Posterior cingulate gyrus (tissue), 11 donors: ENCODE measurements around the gene FAM89B.
A peak's percentile ranks its signal among the peaks of the same experiment; 100 is the strongest.

Source experiments
- DNase-seq, 10 donors: peaks; one replicate each; pipeline versions ENCODE4 v3.0.0 to v3.0.0-alpha.2; 2020 to 2021; ENCODE audit warnings: mixed read lengths in 3 of 10
- intact Hi-C: fragments of 100-400 bp; cut with DNase I; formaldehyde crosslinking; loops from one replicate; pipeline ENCODE4 v1.15.1; 2023

The FAM89B gene

DNA sequence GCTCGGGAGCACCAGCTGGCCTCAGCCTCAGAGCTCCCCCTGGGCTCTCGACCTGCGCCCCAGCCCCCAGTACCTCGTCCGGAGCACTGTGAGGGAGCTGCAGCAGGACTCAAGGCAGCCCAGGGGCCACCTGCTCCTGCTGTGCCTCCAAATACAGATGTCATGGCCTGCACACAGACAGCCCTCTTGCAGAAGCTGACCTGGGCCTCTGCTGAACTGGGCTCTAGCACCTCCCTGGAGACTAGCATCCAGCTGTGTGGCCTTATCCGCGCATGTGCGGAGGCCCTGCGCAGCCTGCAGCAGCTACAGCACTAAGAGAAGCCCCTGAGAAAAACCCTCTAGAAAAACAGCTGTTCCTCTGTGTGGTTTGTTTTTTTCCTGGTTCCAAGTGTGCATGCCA, 918 bp upstream of the FAM89B start:
- intact Hi-C loops: no loop called here
- DNase-seq: no peak

DNA sequence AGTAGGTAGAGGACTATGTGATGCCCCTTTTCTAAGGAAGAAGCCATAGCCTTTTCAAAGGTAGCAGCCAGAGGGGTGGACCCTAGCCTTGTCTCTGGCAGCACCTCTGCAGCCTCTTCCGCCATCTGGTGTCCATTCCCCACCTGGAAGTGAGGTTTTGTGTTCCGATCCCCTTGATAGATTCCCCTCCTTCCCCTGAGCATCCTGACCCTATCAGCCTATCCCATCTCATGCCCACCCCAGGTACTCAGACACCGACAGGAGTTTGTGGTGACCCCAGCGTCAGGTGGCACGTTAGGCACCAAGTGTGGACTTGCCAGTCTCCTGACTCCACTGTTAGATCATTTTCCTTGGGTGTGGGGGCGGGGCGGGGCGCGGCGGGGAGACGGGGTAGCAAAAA, 398 bp upstream of the FAM89B start:
- intact Hi-C loops: loop anchor here (2.0 kb wide), 1 partner anchor 21 kb away; no protein-coding TSS in a partner anchor
- DNase-seq: no peak

DNA sequence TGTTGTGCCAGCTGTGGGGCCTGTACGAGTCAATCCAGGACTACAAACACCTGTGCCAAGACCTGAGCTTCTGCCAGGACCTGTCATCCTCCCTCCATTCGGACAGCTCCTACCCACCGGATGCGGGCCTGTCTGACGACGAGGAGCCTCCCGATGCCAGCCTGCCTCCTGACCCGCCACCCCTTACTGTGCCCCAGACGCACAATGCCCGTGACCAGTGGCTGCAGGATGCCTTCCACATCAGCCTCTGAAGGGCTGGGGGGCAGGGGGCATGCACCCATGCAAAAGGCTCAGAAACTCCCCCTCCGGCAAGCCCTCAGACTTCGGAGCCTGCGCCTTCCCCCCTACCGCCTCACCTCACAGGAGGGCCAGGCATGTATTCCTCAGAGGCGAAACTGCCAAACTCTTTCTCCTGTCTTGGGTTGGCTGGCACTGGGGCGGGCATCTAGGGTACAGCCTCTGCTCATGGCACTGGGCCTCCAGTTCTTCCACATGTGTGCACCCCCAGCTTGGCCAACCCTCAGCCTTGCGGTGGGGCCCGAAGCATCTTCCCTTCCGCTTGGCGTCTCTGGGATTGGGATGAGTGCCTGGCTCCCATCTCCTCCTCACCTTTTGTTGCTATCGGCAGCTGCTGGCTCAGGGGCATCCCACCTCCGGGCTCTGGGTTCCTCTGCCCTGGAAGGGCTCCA, 1.2 kb downstream of the FAM89B start:
- intact Hi-C loops: loop anchor here (2.0 kb wide), 2 partner anchors 19 to 41 kb away; partner anchors contain the start of genes MAP3K11 and PCNX3
- peak in 2 of 10 donors; percentile 18 to 49 for DNase-seq

DNA sequence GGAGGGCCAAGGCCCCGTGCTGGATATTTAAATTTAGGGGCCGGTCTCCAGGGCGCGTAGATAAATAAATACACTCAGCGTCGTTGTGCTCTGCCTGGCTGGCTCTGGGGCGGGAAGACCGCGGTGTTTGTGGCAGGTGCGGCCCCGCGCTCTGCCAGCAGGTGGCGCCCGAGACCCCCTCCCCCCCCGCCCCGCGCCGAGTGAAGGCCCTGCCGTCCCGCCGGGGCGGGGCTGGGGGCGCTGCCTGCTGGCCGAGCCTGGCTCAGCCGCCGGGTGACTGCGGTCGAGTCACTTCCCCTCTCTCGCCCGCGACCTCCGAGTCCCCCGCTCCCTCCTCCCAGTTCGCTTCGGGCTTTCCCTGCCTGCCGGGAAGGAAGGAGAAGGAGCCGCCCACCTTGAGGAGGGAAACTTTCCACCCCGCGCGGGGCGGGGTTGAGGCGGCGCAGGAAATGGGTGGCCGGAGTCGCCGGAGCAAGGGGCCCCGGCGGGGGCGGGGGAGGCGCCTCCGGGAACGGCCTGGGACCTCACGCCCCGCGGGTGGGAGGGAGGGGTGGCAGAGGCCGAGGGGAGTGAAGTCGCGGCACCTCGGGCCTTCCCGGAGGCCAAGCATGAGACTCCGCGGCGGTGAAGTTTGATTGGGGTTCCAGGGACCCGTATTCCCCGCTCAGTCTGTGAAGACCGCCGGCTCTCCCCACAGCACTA, 1.9 kb downstream of the FAM89B start:
- peak in 9 of 10 donors; percentile 57 to 94 (median 67) for DNase-seq
- intact Hi-C loops: loop anchor here (2.0 kb wide), 1 partner anchor 41 kb away; the partner anchor contains the start of genes MAP3K11 and PCNX3

DNA sequence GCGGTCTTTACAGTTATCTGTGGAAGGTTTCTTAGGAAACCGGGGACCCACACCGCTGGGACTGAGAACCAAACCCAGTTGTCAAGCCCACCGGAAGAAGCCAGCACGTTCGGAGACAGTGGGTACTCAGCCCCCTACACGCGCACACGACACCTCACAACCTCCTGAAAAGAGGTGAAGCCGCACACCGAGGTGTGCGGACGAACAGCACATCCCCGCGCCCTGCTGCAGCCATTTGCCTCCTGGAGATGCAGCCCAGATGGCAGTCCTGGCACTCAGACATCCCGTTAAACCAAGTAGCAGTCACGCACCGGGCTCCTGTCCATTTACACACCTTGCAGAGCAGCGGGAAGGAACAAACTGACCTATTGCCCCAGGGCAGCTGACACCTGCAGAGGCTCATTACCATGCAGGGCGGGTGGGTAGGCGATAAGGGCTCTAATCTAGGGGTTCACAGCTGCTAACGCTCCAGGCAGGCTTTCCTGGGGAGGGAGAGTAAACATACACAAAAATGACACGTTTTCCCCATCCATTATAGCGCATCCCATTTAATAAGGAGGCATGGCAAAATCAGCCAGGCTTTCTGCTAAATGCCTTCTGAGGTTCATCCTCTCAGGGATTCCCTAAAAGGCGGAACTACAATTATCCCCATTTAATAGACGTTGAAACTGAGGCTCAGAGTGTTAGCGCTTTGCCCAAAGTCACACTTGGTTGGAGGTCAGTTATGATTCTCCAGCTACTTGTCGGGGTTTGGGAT, 2.7 kb downstream of the FAM89B start:
- DNase-seq: peak in 1 of 10 donors; percentile 85
- intact Hi-C loops: loop anchor here (2.0 kb wide), 1 partner anchor 40 kb away; the partner anchor contains the start of genes MAP3K11 and PCNX3

DNA sequence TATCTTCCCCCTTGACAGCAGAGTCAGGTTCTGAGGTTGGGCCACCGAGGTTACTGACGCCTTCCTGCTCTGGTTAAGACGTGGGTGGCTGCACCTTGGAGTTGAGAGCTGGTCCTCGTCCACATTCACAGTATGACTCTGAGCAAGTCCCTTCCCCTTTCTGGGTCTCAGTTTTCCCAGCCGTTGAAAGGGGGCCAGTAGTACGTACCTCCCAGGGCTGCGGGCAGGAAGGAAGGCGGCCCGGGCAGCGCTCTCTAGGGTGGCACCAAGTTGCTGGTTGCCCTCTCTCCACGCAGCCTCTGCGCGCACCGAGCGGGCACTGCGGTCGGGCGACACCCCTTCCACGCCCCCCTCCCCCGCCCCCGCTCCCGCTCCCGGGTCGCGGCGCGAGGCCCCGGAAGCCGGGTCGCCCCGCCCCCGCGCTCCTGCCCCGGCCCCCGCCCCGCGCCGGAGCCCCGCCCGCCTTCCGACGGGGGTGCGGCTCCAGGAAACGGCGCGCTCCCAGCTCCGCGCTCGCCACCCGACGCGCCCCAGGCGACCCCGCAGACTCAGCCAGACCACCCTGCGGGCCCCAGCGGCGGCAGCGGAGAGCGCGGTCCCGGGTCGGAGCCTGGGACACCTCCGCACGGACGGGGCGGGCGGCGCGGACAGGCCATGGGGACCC, 3.4 kb downstream of the FAM89B start, which contains the start of gene EHBP1L1:
Gene EHBP1L1 (plus strand): TSS at position 486 of the 664 bp plus-strand sequence. CDS start 250 bp downstream, outside the sequence.
- intact Hi-C loops: loop anchor here (2.0 kb wide), 1 partner anchor 39 kb away; the partner anchor contains the start of genes MAP3K11 and PCNX3
- DNase-seq: peak in 1 of 10 donors; percentile 88

DNA sequence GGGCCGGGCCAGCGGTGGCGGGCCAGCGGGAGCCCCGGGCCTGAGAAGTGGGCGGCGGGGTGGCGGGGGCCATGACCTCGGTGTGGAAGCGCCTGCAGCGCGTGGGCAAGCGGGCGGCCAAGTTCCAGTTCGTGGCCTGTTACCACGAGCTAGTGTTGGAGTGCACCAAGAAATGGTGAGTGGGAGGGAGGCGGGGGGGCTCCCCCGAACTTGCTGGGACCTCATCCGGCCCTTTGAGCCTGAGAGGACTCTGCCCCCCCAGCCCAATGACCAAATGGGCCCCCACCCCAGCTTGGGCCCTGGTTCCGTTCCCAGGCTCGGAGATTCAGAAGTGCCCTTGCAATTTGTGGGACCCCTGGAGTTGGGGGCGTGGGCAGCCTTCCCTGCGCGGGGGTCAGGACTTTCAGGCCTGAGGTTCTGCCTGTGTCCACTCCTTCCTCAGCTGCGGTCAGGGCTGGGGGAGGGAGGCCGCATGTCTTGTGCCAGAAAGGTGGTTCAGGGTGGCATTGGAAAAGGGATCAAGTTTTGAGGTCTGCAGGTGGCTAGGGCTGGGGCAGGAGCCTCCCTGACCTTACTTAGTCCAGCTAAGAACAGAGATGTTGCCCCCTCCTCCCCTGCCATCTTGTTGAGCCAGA, 4.0 kb downstream of the FAM89B start:
- DNase-seq: peak in 1 of 10 donors; percentile 85
- intact Hi-C loops: no loop called here

DNA sequence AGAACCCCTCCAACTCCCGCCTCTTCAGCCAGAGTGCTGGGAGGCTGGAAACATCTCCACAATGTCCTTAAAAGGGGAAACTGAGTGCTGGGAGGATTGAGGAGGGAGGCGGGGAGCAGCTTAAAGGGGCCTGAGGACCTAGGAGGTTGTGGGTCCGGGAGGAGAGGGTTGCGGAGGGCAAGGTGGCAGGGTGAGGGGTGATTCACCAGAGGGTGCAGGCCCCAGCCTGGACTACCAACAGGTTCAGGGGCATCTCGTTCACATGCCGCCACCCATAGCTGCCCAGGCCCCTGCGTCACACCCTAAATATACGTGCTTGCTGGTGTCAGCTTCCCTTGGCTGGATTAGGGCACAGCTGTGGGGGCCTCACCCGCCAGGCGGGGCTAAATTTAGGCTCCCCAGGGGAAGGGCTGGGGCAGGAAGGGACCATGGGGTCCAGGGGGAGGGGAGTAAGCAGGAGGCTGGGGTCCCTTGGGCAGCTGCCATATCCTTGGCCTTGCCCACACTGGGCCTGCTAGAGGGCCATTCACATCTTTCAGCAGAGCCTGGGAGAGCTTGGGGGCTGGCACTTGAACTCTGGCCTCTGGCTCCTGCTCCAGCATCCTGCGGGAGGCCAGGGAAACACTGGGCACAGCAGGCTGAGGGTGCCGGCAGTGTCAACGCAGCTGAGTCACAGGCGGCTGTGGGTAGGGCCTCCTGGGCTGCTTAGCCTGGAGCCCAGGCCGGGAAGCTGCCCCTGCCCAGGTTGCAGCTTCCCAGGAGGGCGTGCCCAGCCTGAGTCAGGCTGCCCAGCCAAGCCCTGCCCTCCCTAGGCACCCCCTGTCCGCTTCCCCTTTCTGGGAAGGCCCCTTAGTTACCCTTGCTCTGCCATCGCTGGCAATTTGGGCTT, 4.8 kb downstream of the FAM89B start:
- intact Hi-C loops: no loop called here
- peak in 2 of 10 donors; percentile 20 to 88 for DNase-seq

DNA sequence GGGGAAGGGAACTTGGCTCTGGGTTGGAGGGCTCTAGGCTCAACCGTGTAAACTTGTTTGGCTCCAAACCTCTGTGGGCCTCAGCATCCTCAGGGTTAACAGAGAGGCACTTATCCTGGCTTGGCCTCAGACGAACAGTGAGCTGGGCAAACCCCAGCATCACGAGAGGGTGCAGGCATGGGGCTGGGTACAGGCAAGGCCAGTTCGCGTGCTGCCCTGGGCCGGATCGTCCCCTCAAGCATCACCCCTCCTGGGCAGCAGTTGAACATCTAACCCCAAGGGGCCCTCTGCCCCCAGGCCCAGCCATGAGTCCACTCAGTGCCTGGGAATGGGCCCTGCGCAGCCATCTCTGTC, 5.4 kb downstream of the FAM89B start:
- DNase-seq: no peak
- intact Hi-C loops: no loop called here

DNA sequence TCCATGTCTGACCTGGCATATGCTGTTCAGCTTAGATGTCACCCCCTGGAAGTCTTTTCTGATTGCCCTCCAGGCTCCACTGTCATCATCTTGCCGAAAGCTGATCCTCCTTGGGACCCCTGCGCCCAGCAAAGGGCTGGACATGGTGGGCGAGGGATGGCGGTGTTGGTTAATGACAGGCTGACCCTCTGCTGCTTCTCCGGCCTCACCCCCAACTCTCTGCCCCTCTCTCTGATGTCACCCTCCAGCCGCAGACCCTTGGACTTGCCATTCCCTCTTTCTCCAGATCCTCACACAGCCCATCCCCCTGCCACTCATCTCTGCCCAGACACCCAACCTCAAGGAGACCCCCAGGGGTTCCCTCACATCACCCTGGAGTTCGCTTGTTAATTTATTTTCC, 5.8 kb downstream of the FAM89B start:
- peak in 1 of 10 donors; percentile 73 for DNase-seq
- intact Hi-C loops: no loop called here

DNA sequence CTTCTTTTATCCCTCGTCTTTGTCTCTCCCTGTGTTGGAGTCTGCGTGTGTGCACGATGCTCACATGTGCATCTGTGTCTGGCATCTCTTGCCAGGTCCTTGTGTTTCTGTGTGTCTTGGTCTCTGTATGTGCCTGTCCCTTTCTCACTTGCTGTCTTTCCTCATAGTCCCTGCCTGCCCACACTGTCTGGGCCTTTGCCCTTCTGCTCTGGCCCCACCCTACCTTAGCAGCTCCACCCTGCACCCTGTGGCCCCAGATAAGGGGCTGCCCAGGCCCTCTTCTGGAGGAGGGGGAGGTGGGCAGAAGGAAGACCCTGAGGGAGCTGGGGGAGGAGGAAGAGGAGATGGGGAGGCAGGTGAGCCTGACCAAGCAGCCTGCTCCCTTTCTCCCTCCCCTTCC, 6.3 kb downstream of the FAM89B start:
- intact Hi-C loops: no loop called here
- DNase-seq: peak in 1 of 10 donors; percentile 63

DNA sequence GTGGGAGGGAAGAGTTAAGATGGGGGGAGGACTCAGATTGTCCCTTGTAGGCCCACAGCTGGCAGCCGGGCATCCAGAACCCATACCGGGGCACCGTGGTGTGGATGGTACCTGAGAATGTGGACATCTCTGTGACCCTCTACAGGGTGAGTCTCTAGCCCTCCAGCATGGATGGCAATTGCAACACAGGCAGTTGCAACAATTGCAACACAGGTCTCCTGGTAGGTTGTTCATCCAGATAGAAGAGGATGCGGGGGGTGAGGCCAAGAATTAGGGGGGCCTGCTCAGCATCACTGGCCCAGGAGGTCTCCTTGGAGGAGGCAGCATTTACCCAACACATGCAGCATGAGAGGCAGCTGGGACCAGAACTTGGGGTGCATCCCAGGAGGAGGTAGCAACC, 7.0 kb downstream of the FAM89B start:
- intact Hi-C loops: no loop called here
- no peak for DNase-seq

DNA sequence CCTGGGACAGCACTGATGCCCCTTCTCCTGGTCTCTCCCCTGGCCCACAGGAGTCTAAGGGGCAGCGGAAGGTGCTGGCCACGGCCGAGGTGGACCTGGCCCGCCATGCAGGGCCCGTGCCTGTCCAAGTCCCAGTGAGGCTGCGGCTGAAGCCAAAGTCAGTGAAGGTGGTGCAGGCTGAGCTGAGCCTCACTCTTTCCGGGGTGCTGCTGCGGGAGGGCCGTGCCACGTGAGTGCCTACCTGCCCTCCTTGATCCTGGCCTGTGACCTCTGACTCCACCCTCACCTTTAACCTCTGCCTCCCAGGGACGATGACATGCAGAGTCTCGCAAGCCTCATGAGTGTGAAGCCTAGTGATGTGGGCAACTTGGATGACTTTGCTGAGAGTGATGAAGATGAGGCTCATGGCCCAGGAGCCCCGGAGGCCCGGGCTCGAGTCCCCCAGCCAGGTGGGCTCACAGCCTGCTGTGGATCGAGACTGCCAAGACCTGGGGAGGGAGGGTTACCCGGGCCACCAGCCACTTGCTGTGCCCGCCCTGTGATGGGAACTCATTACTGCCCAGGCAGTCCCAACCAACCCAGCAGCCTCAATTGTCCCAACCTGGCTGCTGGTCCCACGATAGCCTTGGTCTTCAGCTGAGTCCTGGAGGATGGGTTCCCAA, 7.8 kb downstream of the FAM89B start:
- intact Hi-C loops: no loop called here
- DNase-seq: no peak

DNA sequence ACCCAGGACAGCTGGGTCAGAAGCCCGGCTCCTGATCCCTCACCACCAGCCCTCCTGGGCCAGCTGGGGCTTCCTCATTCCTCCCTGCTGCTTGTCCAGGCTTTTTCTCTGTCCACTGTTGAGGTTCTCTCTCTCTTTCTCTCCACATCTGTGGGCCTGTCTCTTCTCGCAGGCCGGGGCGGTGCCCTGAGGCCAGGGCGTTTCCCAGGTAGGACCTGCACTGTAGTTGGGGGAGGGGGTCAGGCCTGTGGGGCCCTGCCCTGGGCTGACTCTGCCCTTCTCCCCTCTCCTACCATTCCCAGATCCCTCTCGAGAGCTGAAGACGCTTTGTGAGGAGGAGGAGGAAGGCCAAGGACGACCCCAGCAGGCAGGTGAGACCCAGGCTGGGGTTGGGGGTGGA, 8.4 kb downstream of the FAM89B start:
- intact Hi-C loops: no loop called here
- no peak for DNase-seq

DNA sequence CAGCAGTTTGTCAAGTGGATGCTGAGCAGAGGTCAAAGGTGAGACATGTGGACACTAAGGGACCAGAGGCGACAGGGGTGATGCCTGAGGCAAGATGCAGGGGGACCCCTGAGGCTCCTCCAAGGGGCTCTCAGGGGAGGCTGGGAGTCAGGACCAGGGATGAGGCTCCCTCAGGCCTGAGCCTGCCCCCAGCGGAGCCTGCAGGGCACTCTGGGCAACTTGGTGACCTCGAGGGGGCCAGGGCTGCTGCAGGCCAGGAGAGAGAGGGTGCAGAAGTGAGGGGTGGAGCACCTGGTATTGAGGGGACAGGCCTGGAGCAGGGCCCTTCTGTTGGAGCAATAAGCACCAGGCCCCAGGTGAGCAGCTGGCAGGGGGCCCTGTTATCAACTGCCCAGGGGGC, 9.6 kb downstream of the FAM89B start:
- intact Hi-C loops: no loop called here
- no peak for DNase-seq

DNA sequence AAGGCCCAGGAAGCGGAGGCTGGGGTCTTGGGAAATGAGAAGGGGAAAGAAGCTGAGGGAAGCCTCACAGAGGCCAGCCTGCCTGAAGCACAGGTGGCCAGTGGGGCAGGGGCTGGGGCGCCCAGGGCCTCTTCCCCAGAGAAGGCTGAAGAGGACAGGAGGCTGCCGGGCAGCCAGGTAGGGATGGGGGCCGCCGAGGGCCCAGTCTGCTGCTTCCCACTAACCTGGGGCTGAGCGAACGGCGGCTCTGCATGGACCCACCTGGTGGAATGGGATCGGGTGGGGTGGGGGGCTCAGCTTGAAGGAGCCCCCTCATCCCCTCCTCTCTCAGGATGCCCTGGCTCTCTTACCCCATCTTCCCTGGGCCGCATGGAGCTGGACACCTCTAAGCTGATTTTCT, 11.3 kb downstream of the FAM89B start:
- no peak for DNase-seq
- intact Hi-C loops: no loop called here

DNA sequence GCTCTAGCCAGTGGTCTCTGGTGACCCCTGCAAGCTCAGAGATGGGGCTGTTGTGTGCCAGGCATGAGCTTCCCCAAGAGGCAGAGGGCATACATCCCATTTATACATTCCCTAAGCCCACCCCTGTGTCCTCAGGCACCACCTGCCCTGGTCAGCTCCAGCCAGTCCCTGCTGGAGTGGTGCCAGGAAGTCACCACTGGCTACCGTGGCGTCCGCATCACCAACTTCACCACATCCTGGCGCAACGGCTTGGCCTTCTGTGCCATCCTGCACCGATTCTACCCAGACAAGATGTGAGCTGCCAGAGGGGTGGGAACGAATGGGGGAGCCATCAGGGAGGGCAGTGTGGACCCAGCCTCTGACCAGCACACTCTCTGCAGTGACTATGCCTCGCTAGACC, 11.8 kb downstream of the FAM89B start:
- intact Hi-C loops: no loop called here
- DNase-seq: no peak

DNA sequence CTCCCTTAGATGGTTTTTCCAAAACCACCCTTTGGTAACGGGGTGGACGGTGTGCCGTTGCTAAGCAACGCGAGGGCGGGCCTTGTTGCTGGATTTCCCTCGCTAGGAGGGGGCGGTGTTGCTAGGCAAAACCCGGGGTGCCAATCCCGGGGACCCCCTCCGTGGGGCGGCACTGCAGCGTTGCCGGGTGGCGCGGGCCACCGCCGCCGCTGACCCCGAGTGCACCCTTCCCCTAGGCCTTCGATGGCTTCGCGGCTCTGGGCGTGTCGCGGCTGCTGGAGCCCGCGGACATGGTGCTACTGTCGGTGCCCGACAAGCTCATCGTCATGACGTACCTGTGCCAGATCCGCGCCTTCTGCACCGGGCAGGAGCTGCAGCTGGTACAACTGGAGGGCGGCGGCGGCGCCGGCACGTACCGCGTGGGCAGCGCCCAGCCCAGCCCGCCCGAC, 12.4 kb downstream of the FAM89B start:
- intact Hi-C loops: no loop called here
- peak in 7 of 10 donors; percentile 27 to 95 (median 75) for DNase-seq
